H1 (cell line): ENCODE data around the gene TMEM178B. TPM values are rescaled to one million over a fixed set of nuclear protein-coding genes. Genes with fewer than 3 reads are reported as not detected.

Experiments used
- CTCF ChIA-PET: fragments of 300-600 bp; sonication (Branson Sonifier 250); formaldehyde crosslinking; loops from one replicate; lab custom pipeline; 2021; ENCODE audit not compliant: partially characterized antibody; lab: Charles Lee
- POLR2A ChIA-PET: fragments of 300-600 bp; sonication (Branson Sonifier 250); formaldehyde crosslinking; loops from one replicate; lab custom pipeline; 2021; ENCODE audit warnings: inconsistent platforms; ENCODE audit not compliant: partially characterized antibody; lab: Charles Lee
- DNase-seq, 2 experiments: peaks; one replicate each; pipeline versions ENCODE4 v3.0.0 to v3.0.0-alpha.2; 2010 to 2022; ENCODE audit warnings: low spot score in 2 of 2, low read depth in 1 of 2, mixed read lengths in 1 of 2
- FAIRE-seq: peaks from 2 replicates; lab custom pipeline; 2011; peaks lifted over from hg19 to GRCh38; lab: Jason Lieb, UNC
- H2AFZ ChIP-seq: 2 replicates; pipeline ENCODE4 v1.8.1; 2012; ENCODE audit warnings: low read length, inconsistent platforms
- H2AK5ac ChIP-seq: 2 replicates; pipeline ENCODE4 v1.6.1; 2013; ENCODE audit warnings: low read depth, low read length
- H2BK120ac ChIP-seq: replicated peaks from 2 replicates; pipeline ENCODE3; 2013; ENCODE audit warnings: low read depth, low read length, inconsistent platforms
- H2BK12ac ChIP-seq: 2 replicates; pipeline ENCODE4 v1.6.1; 2013; ENCODE audit warnings: low read depth, low read length
- H2BK15ac ChIP-seq: 2 replicates; pipeline ENCODE4 v1.6.1; 2013; ENCODE audit warnings: low read length
- H2BK20ac ChIP-seq: 2 replicates; pipeline ENCODE4 v1.6.1; 2013; ENCODE audit warnings: low read length
- H2BK5ac ChIP-seq: 2 replicates; pipeline ENCODE4 v1.6.1; 2013; ENCODE audit warnings: low read depth, low read length
- H3K14ac ChIP-seq: 2 replicates; pipeline ENCODE4 v1.6.1; 2013; ENCODE audit warnings: inconsistent platforms; ENCODE audit not compliant: insufficient read length
- H3K18ac ChIP-seq: 2 replicates; pipeline ENCODE4 v1.6.1; 2013; ENCODE audit warnings: low read length; ENCODE audit errors: extremely low read depth
- H3K23ac ChIP-seq: 2 replicates; pipeline ENCODE4 v1.6.1; 2013; ENCODE audit warnings: inconsistent platforms; ENCODE audit not compliant: insufficient read length
- H3K23me2 ChIP-seq: 2 replicates; pipeline ENCODE4 v1.6.1; 2013; ENCODE audit warnings: low read depth, low read length
- H3K27ac ChIP-seq: 2 replicates; pipeline ENCODE4 v1.6.1; 2011; ENCODE audit warnings: low read depth, low read length, inconsistent platforms
- H3K27me3 ChIP-seq, 4 experiments: replicated peaks in 1 of 4; 1 replicate in 1 of 4; 2 replicates in 3 of 4; pipeline versions ENCODE4 v1.6.1 to v1.8.1; 2011 to 2013; ENCODE audit warnings: low read length in 3 of 4, mild to moderate bottlenecking in 3 of 4, inconsistent platforms in 2 of 4, mixed read lengths in 2 of 4, moderate library complexity in 1 of 4; ENCODE audit not compliant: control insufficient read depth in 3 of 4, insufficient read depth in 3 of 4; ENCODE audit errors: extremely low read depth in 1 of 4
- H3K36me3 ChIP-seq, 4 experiments: 2 replicates each; pipeline versions ENCODE4 v1.6.1 to v1.8.1; 2011 to 2013; ENCODE audit warnings: mild to moderate bottlenecking in 4 of 4, low read length in 3 of 4, moderate library complexity in 2 of 4, control low read depth in 1 of 4, inconsistent platforms in 1 of 4; ENCODE audit not compliant: insufficient read depth in 4 of 4, control insufficient read depth in 2 of 4
- H3K4ac ChIP-seq: replicated peaks from 2 replicates; pipeline ENCODE3; 2013; ENCODE audit warnings: low read length, low read depth, mixed read lengths, inconsistent platforms; ENCODE audit not compliant: insufficient read length
- H3K4me1 ChIP-seq, 4 experiments: replicated peaks in 1 of 4; 1 replicate in 1 of 4; 2 replicates in 3 of 4; pipeline versions ENCODE4 v1.6.1 to v1.8.1; 2011 to 2013; ENCODE audit warnings: low read length in 3 of 4, inconsistent platforms in 2 of 4, mixed read lengths in 1 of 4; ENCODE audit not compliant: insufficient read depth in 4 of 4, control insufficient read depth in 3 of 4
- H3K4me2 ChIP-seq, 2 experiments: 2 replicates each; pipeline versions ENCODE4 v1.6.1 to v1.8.1; 2011 to 2013; ENCODE audit warnings: low read depth in 2 of 2, low read length in 2 of 2, control low read depth in 1 of 2, inconsistent platforms in 1 of 2, mild to moderate bottlenecking in 1 of 2; ENCODE audit not compliant: insufficient read depth in 1 of 2
- H3K4me3 ChIP-seq, 4 experiments: fragments of 200-600, 300-600 bp in 1 of 4; sonication (generic), shearing (Covaris generic), sonication (Bioruptor Twin) in 1 of 4; 2 replicates each; pipeline versions ENCODE4 v1.5.1 to v1.8.1; 2011 to 2016; ENCODE audit warnings: low read length in 4 of 4, low read depth in 3 of 4, control low read depth in 2 of 4, inconsistent platforms in 2 of 4, mild to moderate bottlenecking in 2 of 4, mixed read lengths in 1 of 4, moderate library complexity in 1 of 4; ENCODE audit not compliant: insufficient read depth in 2 of 4; ENCODE audit errors: extremely low read depth in 1 of 4
- H3K56ac ChIP-seq: replicated peaks from 2 replicates; pipeline ENCODE3; 2013; ENCODE audit warnings: low read depth, mild to moderate bottlenecking, mixed read lengths, low read length, inconsistent platforms; ENCODE audit not compliant: insufficient read length
- H3K79me1 ChIP-seq: 2 replicates; pipeline ENCODE4 v1.6.1; 2013; ENCODE audit warnings: low read depth, low read length, control low read depth
- H3K79me2 ChIP-seq, 2 experiments: 2 replicates each; pipeline versions ENCODE4 v1.6.1 to v1.8.1; 2012 to 2013; ENCODE audit warnings: low read length in 2 of 2, mild to moderate bottlenecking in 2 of 2, inconsistent platforms in 1 of 2; ENCODE audit not compliant: insufficient read depth in 2 of 2, control insufficient read depth in 1 of 2
- H3K9ac ChIP-seq, 4 experiments: replicated peaks in 1 of 4; 1 replicate in 1 of 4; 2 replicates in 3 of 4; pipeline versions ENCODE4 v1.6.1 to v1.8.1; 2011 to 2013; ENCODE audit warnings: low read depth in 3 of 4, low read length in 3 of 4, control low read depth in 2 of 4, mild to moderate bottlenecking in 2 of 4, moderate library complexity in 2 of 4, inconsistent platforms in 1 of 4; ENCODE audit errors: extremely low read depth in 1 of 4
- H3K9me3 ChIP-seq, 2 experiments: 2 replicates each; pipeline versions ENCODE4 v1.6.1 to v1.8.1; 2012 to 2013; ENCODE audit warnings: mild to moderate bottlenecking in 2 of 2, moderate library complexity in 2 of 2, control low read depth in 1 of 2, inconsistent platforms in 1 of 2, low read depth in 1 of 2, low read length in 1 of 2, mixed read lengths in 1 of 2; ENCODE audit not compliant: insufficient read depth in 2 of 2
- H4K20me1 ChIP-seq, 2 experiments: replicated peaks in 1 of 2; 2 replicates each; pipeline versions ENCODE3 to v1.8.1; 2011 to 2013; ENCODE audit warnings: inconsistent platforms in 2 of 2, low read length in 2 of 2, mild to moderate bottlenecking in 1 of 2; ENCODE audit not compliant: insufficient read depth in 2 of 2, control insufficient read depth in 1 of 2
- H4K5ac ChIP-seq: 2 replicates; pipeline ENCODE4 v1.6.1; 2013; ENCODE audit warnings: low read length, low read depth, mixed read lengths, inconsistent platforms; ENCODE audit not compliant: insufficient read length
- H4K8ac ChIP-seq: 2 replicates; pipeline ENCODE4 v1.8.0; 2013; ENCODE audit warnings: mild to moderate bottlenecking, moderate library complexity, low read length, inconsistent platforms; ENCODE audit not compliant: insufficient read depth; ENCODE audit errors: extremely low read depth
- H4K91ac ChIP-seq: replicated peaks from 2 replicates; pipeline ENCODE3; 2013; ENCODE audit warnings: low read length, mixed read lengths, inconsistent platforms; ENCODE audit not compliant: insufficient read length
- ASH2L ChIP-seq: fragments of 200-600, 300-600 bp; sonication (generic); IDR thresholded peaks from one replicate; pipeline ENCODE4 v1.7.1; 2017; ENCODE audit warnings: low read length
- BACH1 ChIP-seq: IDR thresholded peaks from 2 replicates; pipeline ENCODE4 v1.6.1; 2012; ENCODE audit warnings: low read length, improper control_type of control experiment
- EZH2 ChIP-seq: fragments of 200-600 bp; sonication (generic); IDR thresholded peaks from 2 replicates; pipeline ENCODE4 v1.7.1; 2012; ENCODE audit warnings: low read depth, mild to moderate bottlenecking, moderate library complexity, low read length, inconsistent platforms; ENCODE audit not compliant: severe bottlenecking
- KDM4A ChIP-seq: IDR thresholded peaks from one replicate; pipeline ENCODE4 v1.7.1; 2012; ENCODE audit warnings: low read depth, mild to moderate bottlenecking, moderate library complexity, low read length, inconsistent platforms; ENCODE audit not compliant: severe bottlenecking
- MAFK ChIP-seq: IDR thresholded peaks from 2 replicates; pipeline ENCODE4 v1.6.1; 2012; ENCODE audit warnings: low read depth, mild to moderate bottlenecking, improper control_type of control experiment, low read length
- POLR2A ChIP-seq, 2 experiments: IDR thresholded peaks; 1 replicate in 1 of 2; 2 replicates in 1 of 2; pipeline ENCODE4 v1.6.1; 2011; ENCODE audit warnings: low read depth in 2 of 2, low read length in 2 of 2, mild to moderate bottlenecking in 2 of 2; ENCODE audit errors: control extremely low read depth in 1 of 2
- RBBP5 ChIP-seq: IDR thresholded peaks from 2 replicates; pipeline ENCODE4 v1.7.1; 2012; ENCODE audit warnings: low read depth, mild to moderate bottlenecking, inconsistent platforms, low read length, moderate library complexity, borderline replicate concordance
- SIN3A ChIP-seq, 2 experiments: IDR thresholded peaks in 1 of 2; conservative IDR thresholded peaks in 1 of 2; 2 replicates each; pipeline ENCODE4 v1.6.1; 2011 to 2012; ENCODE audit warnings: low read length in 2 of 2, improper control_type of control experiment in 1 of 2, low read depth in 1 of 2, mild to moderate bottlenecking in 1 of 2
- SP2 ChIP-seq: IDR thresholded peaks from 2 replicates; pipeline ENCODE4 v1.6.1; 2012; ENCODE audit warnings: mild to moderate bottlenecking, low read length, inconsistent platforms
- SUZ12 ChIP-seq: fragments of 200-600 bp; sonication (generic); IDR thresholded peaks from 2 replicates; pipeline ENCODE4 v1.6.1; 2012; ENCODE audit warnings: mild to moderate bottlenecking, inconsistent platforms, low read length, moderate library complexity, mixed read lengths
- YY1 ChIP-seq: IDR thresholded peaks from 2 replicates; pipeline ENCODE4 v1.6.1; 2011; ENCODE audit warnings: low read depth, mild to moderate bottlenecking, low read length
- WGBS, 2 experiments: shearing (Covaris generic) in 1 of 2; methylation state at CpG; one replicate each; pipeline versions ENCODE4 v1.1.6 to v1.1.7; 2013 to 2015; ENCODE audit warnings: low lambda C conversion rate in 2 of 2, mixed read lengths in 2 of 2, inconsistent platforms in 1 of 2, low coverage in 1 of 2, missing lambda C conversion rate in 1 of 2; ENCODE audit not compliant: insufficient replicate concordance in 2 of 2, insufficient coverage in 1 of 2, insufficient read length in 1 of 2; ENCODE audit errors: extremely low coverage in 1 of 2, missing lambda C conversion rate in 1 of 2; 5-methylcytosine and 5-hydroxymethylcytosine counted together
- polyA plus RNA-seq, 7 experiments: library from polyadenylated mRNA; depleted of rRNA in 3 of 7; stranded (reverse) in 5 of 7; unstranded in 2 of 7; fragments of >200 nt in 5 of 7; fragments of 200-250 nt in 2 of 7; gene quantifications; 1 replicate in 5 of 7; 2 replicates in 1 of 7; 4 replicates in 1 of 7; pipeline versions ENCODE4 v1.2.1 to v1.2.3, GENCODE V29; 2011 to 2013; ENCODE audit warnings: missing spikeins in 2 of 7, mixed read lengths in 2 of 7
- total RNA-seq: library from RNA; stranded (reverse); fragmentation: NEBNext Ultra II Directional; extraction: Animal tissue kit (Norgen Biotek cat#: 25700); gene quantifications from 2 replicates; pipeline ENCODE4 v1.2.1, GENCODE V29; 2021

The TMEM178B gene
- total and polyA plus RNA-seq, 2 of the 8 experiments (the other 6 are each of a cell fraction or from before 2014, with no cell fraction given) = 5.3 to 18.1 TPM

DNA sequence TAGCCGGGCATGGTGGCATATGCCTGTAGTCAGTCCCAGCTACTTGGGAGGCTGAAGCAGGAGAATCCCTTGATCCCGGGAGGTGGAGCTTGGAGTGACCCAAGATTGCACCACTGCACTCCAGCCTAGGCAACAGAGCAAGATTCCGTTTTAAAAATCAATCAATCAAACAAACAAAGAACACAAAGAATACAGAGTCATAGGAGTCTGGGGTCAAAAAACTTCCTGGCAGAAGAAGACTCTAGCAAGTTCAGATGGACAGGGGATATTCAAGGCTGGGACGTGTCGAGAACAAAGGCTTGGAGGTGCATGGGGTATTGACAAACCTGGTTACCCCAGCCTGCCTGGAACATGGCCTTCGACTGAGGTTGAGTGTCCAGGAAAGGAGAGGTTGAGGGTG is 248.5 kb downstream of the TMEM178B start:
- Histone ChIP-seq H3K23me2 (no peaks in the 10 kb centered on the region), H3K36me3 (peaks cover 0 to 4% (median 0%) of the 10 kb centered on the region in 4 experiments; a peak in 1 of 8 replicates), H3K4me1 (peaks cover 0 to 13% (median 6%) of the 10 kb centered on the region in 4 experiments; a peak in 4 of 7 replicates), H3K4ac (no peak overlapping the region), H2BK120ac (no peak overlapping the region), H4K5ac (no peak overlapping the region), H3K27ac (no peak overlapping the region), H3K56ac (no peak overlapping the region), H3K79me1 (peaks cover 2% of the 10 kb centered on the region; the same call in 1 of the 2 replicates), H3K9ac (no peak overlapping the region), H3K9me3 (peaks cover 0 to 6% of the 10 kb centered on the region in 2 experiments; a peak in 1 of 4 replicates), H3K18ac (no peak overlapping the region), H3K4me2 (no peak overlapping the region), H3K79me2 (no peaks in the 10 kb centered on the region), H2BK12ac (no peak overlapping the region; the same call in 1 of the 2 replicates), H3K23ac (no peak overlapping the region), H4K8ac (no peak overlapping the region), H4K91ac (no peak overlapping the region), H2AFZ (no peak overlapping the region), H3K27me3 (no peaks in the 10 kb centered on the region), H4K20me1 (no peaks in the 10 kb centered on the region), H3K14ac (no peak overlapping the region), H2BK20ac (no peak overlapping the region), H3K4me3 (no peak overlapping the region), H2AK5ac (0 out of 2 replicates have a peak overlapping the region, but pooled peaks have one; percentile 46), H2BK15ac (no peak overlapping the region), H2BK5ac (no peak overlapping the region)
- DNase-seq = no peak
- ChIA-PET CTCF (interaction anchor here (0.7 to 1.1 kb wide), 3 partner anchors 26 to 333 kb away, joined by 3 to 4 read pairs (median 4); no protein-coding TSS in a partner anchor), POLR2A (no interaction called here)
- FAIRE-seq = no peak
- WGBS, 2 experiments = 87% methylated on average over 6 of the region's 6 CpGs; no CpG with 5 or more reads in 1 of the 2 experiments
- TF ChIP-seq ASH2L = no peak
- no peak for TF ChIP-seq KDM4A
- TF ChIP-seq MAFK = no peak
- no peak for TF ChIP-seq SIN3A (conservative IDR thresholded peaks at IDR 0.05 in 1 of 2, IDR thresholded peaks at IDR 0.05 in 1 of 2; ENCODE audit: low read depth in 1 of 2, low read length in 2 of 2)
- TF ChIP-seq RBBP5 = no peak
- TF ChIP-seq SUZ12 = no peak
- TF ChIP-seq POLR2A (IDR thresholded peaks at IDR 0.05; ENCODE audit: control extremely low read depth in 1 of 2, low read depth in 2 of 2, low read length in 2 of 2) = no peak
- TF ChIP-seq BACH1 = no peak
- no peak for TF ChIP-seq YY1
- no peak for TF ChIP-seq SP2
- no peak for TF ChIP-seq EZH2
